Glutamatergic neuron (in vitro differentiated cells): Measurements from ENCODE around the gene NSUN4. TPM values are rescaled to one million over a fixed set of nuclear protein-coding genes. Genes with fewer than 3 reads are reported as not detected.

ENCODE experiments used
- DNase-seq: peaks from one replicate; pipeline ENCODE4 v3.0.0; 2022
- H3K27ac Mint-ChIP-seq: one replicate; pipeline ENCODE4 v1.8.0; 2020; ENCODE audit warnings: mild to moderate bottlenecking, mixed read lengths, inconsistent platforms; ENCODE audit not compliant: unreplicated experiment
- H3K27me3 Mint-ChIP-seq: one replicate; pipeline ENCODE4 v1.8.0; 2020; ENCODE audit warnings: mild to moderate bottlenecking, moderate library complexity, mixed read lengths, inconsistent platforms; ENCODE audit not compliant: unreplicated experiment
- H3K36me3 Mint-ChIP-seq: one replicate; pipeline ENCODE4 v1.8.0; 2020; ENCODE audit warnings: mild to moderate bottlenecking, mixed read lengths, inconsistent platforms; ENCODE audit not compliant: unreplicated experiment
- H3K4me1 Mint-ChIP-seq: one replicate; pipeline ENCODE4 v1.8.0; 2020; ENCODE audit warnings: mild to moderate bottlenecking, low read depth, mixed read lengths, inconsistent platforms; ENCODE audit not compliant: unreplicated experiment
- H3K4me3 Mint-ChIP-seq: one replicate; pipeline ENCODE4 v1.8.0; 2020; ENCODE audit warnings: mild to moderate bottlenecking, mixed read lengths, inconsistent platforms; ENCODE audit not compliant: unreplicated experiment
- H3K9me3 Mint-ChIP-seq: one replicate; pipeline ENCODE4 v1.8.0; 2020; ENCODE audit warnings: mild to moderate bottlenecking, moderate library complexity, mixed read lengths, inconsistent platforms; ENCODE audit not compliant: unreplicated experiment
- total RNA-seq: library from RNA; stranded (reverse); fragmentation: NEBNext Ultra II Directional; extraction: Animal tissue kit (Norgen Biotek cat#: 25700); gene quantifications from one replicate; pipeline ENCODE4 v1.2.1, GENCODE V29; 2021; ENCODE audit not compliant: unreplicated experiment
- TF ChIP-seq, protein P1 (sequence below): fragments of 200-600 bp; sonication (generic); IDR thresholded peaks from one replicate; pipeline ENCODE4 v1.5.0; 2021; ENCODE audit not compliant: partially characterized antibody, unreplicated experiment

The NSUN4 gene
- total RNA-seq, 1 donor from 2014 or later = 20.2 TPM

GRCh38 chr1:46394872-46395465, 54.4 kb downstream of the NSUN4 start:
- peaks cover 20% of the 10 kb centered on the region for H3K27me3 Mint-ChIP-seq
- H3K36me3 Mint-ChIP-seq = peaks cover 12% of the 10 kb centered on the region
- H3K27ac Mint-ChIP-seq = no peak overlapping the region
- H3K4me1 Mint-ChIP-seq = no peaks in the 10 kb centered on the region
- TF ChIP-seq, protein P1, sequence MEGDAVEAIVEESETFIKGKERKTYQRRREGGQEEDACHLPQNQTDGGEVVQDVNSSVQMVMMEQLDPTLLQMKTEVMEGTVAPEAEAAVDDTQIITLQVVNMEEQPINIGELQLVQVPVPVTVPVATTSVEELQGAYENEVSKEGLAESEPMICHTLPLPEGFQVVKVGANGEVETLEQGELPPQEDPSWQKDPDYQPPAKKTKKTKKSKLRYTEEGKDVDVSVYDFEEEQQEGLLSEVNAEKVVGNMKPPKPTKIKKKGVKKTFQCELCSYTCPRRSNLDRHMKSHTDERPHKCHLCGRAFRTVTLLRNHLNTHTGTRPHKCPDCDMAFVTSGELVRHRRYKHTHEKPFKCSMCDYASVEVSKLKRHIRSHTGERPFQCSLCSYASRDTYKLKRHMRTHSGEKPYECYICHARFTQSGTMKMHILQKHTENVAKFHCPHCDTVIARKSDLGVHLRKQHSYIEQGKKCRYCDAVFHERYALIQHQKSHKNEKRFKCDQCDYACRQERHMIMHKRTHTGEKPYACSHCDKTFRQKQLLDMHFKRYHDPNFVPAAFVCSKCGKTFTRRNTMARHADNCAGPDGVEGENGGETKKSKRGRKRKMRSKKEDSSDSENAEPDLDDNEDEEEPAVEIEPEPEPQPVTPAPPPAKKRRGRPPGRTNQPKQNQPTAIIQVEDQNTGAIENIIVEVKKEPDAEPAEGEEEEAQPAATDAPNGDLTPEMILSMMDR = no peak
- no peak for DNase-seq
- peak overlapping the region; percentile 75 for H3K4me3 Mint-ChIP-seq
- peaks cover 9% of the 10 kb centered on the region for H3K9me3 Mint-ChIP-seq

DNA sequence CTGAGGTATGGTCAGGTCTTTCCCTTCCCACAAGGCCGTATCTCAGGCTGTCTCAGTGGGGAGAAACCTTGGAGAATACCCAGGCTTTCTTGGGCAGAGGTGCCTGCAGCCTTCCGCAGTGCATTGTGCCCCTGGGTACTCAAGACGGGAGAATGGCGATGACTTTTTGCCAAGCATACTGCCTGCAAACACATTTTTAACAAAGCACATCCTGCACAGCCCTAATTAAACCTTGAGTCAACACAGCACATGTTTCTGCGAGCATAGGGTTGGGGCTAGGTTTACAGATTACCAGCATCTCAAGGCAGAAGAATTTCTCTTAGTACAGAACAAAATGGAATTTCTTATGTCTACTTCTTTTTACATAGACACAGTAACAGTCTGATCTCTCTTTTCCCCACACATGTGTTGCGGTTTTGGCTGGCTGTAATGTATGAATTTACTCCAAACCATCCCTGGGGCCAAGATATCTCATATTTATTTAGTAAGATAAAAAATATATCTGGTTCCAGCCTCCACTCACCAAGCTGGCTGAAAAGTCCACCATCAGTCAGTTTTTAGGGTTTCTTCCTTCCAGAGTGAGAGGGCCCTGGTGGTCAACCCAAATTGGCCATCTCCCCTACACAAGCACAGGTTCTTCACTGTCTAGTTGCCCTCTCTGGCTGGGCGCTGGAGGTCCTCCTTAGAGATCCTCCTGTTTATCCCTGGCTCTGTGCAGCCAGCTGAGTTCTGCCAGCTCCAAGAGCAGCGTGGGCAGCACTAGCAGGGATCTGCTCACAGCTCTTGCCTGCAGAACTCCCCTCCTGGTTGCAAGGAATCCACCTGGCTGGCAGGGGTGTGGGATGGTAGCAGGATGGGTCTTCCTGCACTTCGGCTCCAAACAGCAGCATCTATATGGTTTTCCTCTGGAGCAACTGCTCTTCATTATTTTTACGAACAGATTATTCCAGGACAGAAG, 56.1 kb downstream of the NSUN4 start:
- Mint-ChIP-seq H3K27ac (no peak overlapping the region), H3K27me3 (peaks cover 23% of the 10 kb centered on the region), H3K9me3 (peaks cover 9% of the 10 kb centered on the region), H3K36me3 (peaks cover 12% of the 10 kb centered on the region), H3K4me3 (no peak overlapping the region), H3K4me1 (no peaks in the 10 kb centered on the region)
- DNase-seq = no peak
- TF ChIP-seq, protein P1 = no peak

DNA sequence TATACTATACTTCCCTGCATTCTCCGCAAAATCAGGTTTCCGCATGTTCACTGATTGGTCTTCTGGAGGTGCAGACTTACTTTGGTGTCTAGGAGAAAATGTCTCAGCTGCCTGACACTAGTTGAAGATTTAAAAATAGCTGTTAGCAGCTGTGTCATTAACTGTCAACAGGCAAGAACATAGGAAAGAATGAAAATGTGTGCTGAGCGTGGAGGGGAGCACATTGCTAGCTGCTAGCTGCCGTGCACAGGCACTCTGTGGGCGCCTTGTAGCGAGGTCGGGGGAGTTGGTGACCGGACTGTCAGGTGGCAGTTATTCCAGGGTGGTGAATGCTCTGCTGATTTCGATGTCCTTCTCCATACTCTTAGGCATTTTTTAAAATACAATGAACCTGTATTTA, 58.7 kb downstream of the NSUN4 start:
- H3K9me3 Mint-ChIP-seq = no peaks in the 10 kb centered on the region

DNA sequence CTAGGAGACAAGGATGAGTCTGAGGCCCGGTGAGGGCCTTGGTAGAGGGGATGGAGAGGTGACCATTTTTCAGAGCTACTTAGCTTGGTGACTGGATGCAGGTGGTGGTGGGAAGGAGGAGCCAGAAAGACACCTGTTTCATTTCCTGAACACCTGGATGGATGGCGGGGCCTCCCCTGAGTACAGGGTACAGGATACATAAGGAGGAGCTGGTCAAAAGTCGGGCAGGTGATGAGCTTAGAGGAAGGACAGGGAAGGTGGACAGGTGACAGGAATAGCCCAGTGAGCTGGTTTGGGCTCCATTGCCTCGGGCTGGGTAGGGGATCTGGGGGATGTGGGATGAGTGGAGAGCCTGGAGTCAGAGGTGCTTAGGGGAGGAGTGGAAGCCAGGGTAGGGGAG, 59.8 kb downstream of the NSUN4 start:
- no peak for DNase-seq
- H3K27me3 Mint-ChIP-seq = peaks cover 12% of the 10 kb centered on the region
- H3K4me3 Mint-ChIP-seq = no peak overlapping the region
- H3K27ac Mint-ChIP-seq = no peak overlapping the region
- no peaks in the 10 kb centered on the region for H3K4me1 Mint-ChIP-seq
- TF ChIP-seq, protein P1 = no peak
- no peaks in the 10 kb centered on the region for H3K36me3 Mint-ChIP-seq
- no peaks in the 10 kb centered on the region for H3K9me3 Mint-ChIP-seq

More for the DNA sequence above, 58.7 kb downstream of the NSUN4 start:
- no peaks in the 10 kb centered on the region for H3K36me3 Mint-ChIP-seq
- no peaks in the 10 kb centered on the region for H3K4me1 Mint-ChIP-seq
- DNase-seq = no peak
- no peak overlapping the region for H3K27ac Mint-ChIP-seq
- no peak overlapping the region for H3K4me3 Mint-ChIP-seq
- H3K27me3 Mint-ChIP-seq = peaks cover 17% of the 10 kb centered on the region
- TF ChIP-seq, protein P1 = no peak
